MM.1S (cell line): ENCODE results near the gene PPAN.

Experiments
- DNase-seq: peaks from one replicate; pipeline ENCODE4 v3.0.0-alpha.2; 2015
- H2AFZ ChIP-seq: fragments of 300-600 bp; sonication (generic); 2 replicates; pipeline ENCODE4 v1.6.0; 2016; ENCODE audit warnings: antibody characterized with exemption, low read length
- H3F3A ChIP-seq: fragments of 300-600 bp; sonication (generic); 2 replicates; pipeline ENCODE4 v1.6.1; 2016; ENCODE audit warnings: mild to moderate bottlenecking, antibody characterized with exemption, low read length, moderate library complexity, mixed read lengths; ENCODE audit not compliant: insufficient read depth
- H3K27ac ChIP-seq: fragments of 300-600 bp; sonication (generic); 2 replicates; pipeline ENCODE4 v1.5.1; 2016; ENCODE audit warnings: mild to moderate bottlenecking, low read length
- H3K27me3 ChIP-seq: fragments of 300-600 bp; sonication (generic); replicated peaks from 2 replicates; pipeline ENCODE4 v1.6.0; 2016; ENCODE audit warnings: low read length; ENCODE audit not compliant: insufficient read depth
- H3K36me3 ChIP-seq: fragments of 300-600 bp; sonication (generic); replicated peaks from 2 replicates; pipeline ENCODE4 v1.6.1; 2016; ENCODE audit warnings: mild to moderate bottlenecking, low read length, mixed read lengths; ENCODE audit not compliant: insufficient read depth
- H3K4me1 ChIP-seq: fragments of 300-600 bp; sonication (generic); 2 replicates; pipeline ENCODE4 v1.6.1; 2016; ENCODE audit warnings: low read length, mixed read lengths
- H3K4me2 ChIP-seq: fragments of 300-600 bp; sonication (generic); 2 replicates; pipeline ENCODE4 v1.6.0; 2016; ENCODE audit warnings: low read depth, low read length
- H3K4me3 ChIP-seq: fragments of 300-600 bp; sonication (generic); 2 replicates; pipeline ENCODE4 v1.5.1; 2016; ENCODE audit warnings: low read length, mixed read lengths
- H3K79me2 ChIP-seq: fragments of 300-600 bp; sonication (generic); 2 replicates; pipeline ENCODE4 v1.6.1; 2016; ENCODE audit warnings: mixed run types, low read length, mixed read lengths
- H3K9ac ChIP-seq: fragments of 300-600 bp; sonication (generic); 2 replicates; pipeline ENCODE4 v1.6.1; 2016; ENCODE audit warnings: low read length, mixed read lengths
- H3K9me2 ChIP-seq: fragments of 300-600 bp; sonication (generic); replicated peaks from 2 replicates; pipeline ENCODE4 v1.6.1; 2016; ENCODE audit warnings: mild to moderate bottlenecking, low read length, mixed read lengths; ENCODE audit not compliant: insufficient read depth
- H3K9me3 ChIP-seq: fragments of 300-600 bp; sonication (generic); replicated peaks from 2 replicates; pipeline ENCODE4 v1.6.1; 2016; ENCODE audit warnings: mild to moderate bottlenecking, low read length, mixed read lengths; ENCODE audit not compliant: insufficient read depth
- H4K20me1 ChIP-seq: fragments of 300-600 bp; sonication (generic); 2 replicates; pipeline ENCODE4 v1.6.1; 2016; ENCODE audit warnings: mild to moderate bottlenecking, low read length, moderate library complexity, mixed read lengths; ENCODE audit not compliant: insufficient read depth
- EZH2 ChIP-seq: fragments of 300-600 bp; sonication (generic); optimal IDR thresholded peaks from 2 replicates; pipeline ENCODE3; 2017; ENCODE audit warnings: low read depth, mild to moderate bottlenecking, antibody characterized with exemption, low read length, mixed read lengths
- EZH2phosphoT487 ChIP-seq: fragments of 300-600 bp; sonication (generic); IDR thresholded peaks from 2 replicates; pipeline ENCODE4 v1.6.1; 2018; ENCODE audit warnings: antibody characterized with exemption, low read length
- TF ChIP-seq, protein P1 (sequence below): fragments of 300-600 bp; sonication (generic); IDR thresholded peaks from 2 replicates; pipeline ENCODE4 v1.5.1; 2016; ENCODE audit warnings: antibody characterized with exemption, low read length, mixed read lengths

PPAN gene

DNA sequence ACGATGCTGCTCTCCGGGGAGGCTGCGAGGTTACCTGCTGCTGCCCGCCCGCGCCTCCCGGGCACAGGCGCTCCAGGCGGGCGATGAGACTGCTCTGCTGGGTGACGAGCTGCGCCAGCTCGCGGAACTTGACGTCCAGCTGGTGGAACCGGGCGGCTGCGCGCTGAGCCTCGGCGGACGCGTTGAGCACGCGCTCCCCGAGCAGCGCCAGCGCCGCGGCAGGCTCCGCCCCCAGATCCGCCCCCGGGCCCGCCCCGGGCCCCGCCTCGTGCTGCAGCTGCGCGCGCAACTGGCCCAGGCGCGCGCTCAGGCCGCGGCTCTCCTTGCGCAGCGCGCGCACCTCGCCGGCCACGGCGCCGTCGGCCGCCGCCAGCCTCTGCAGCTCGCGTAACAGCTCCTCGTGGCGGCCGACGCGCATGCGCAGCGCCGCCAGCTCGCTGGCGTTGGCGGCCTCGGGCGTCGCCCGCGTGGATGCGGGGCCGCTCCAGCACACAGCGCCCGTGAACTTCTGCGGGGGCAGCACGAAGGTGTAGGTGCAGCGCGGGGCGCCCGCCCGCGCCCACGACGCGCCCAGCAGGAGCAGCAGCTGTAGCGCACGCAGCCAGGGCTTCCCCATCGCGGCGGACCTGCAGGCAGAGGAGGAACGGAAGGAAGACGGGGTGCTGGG lies 10.1 kb upstream of the PPAN start:
- TF ChIP-seq EZH2 (no peak), EZH2phosphoT487 (no peak)
- TF ChIP-seq, protein P1, sequence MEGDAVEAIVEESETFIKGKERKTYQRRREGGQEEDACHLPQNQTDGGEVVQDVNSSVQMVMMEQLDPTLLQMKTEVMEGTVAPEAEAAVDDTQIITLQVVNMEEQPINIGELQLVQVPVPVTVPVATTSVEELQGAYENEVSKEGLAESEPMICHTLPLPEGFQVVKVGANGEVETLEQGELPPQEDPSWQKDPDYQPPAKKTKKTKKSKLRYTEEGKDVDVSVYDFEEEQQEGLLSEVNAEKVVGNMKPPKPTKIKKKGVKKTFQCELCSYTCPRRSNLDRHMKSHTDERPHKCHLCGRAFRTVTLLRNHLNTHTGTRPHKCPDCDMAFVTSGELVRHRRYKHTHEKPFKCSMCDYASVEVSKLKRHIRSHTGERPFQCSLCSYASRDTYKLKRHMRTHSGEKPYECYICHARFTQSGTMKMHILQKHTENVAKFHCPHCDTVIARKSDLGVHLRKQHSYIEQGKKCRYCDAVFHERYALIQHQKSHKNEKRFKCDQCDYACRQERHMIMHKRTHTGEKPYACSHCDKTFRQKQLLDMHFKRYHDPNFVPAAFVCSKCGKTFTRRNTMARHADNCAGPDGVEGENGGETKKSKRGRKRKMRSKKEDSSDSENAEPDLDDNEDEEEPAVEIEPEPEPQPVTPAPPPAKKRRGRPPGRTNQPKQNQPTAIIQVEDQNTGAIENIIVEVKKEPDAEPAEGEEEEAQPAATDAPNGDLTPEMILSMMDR, result no peak
- Histone ChIP-seq H3K4me1 (peaks cover 10% of the 10 kb centered on the region), H4K20me1 (no peaks in the 10 kb centered on the region), H3K9me3 (no peaks in the 10 kb centered on the region), H3K27ac (no peak overlapping the region), H3K79me2 (no peaks in the 10 kb centered on the region), H3K36me3 (no peaks in the 10 kb centered on the region), H3F3A (peaks cover 4% of the 10 kb centered on the region; the same call in 1 of the 2 replicates), H2AFZ (peak overlapping the region; percentile 97), H3K4me2 (peak overlapping the region; percentile 90), H3K9ac (peak overlapping the region; percentile 62), H3K4me3 (peak overlapping the region; percentile 62), H3K27me3 (0 out of 2 replicates have a peak, but pooled peaks cover 3% of the 10 kb centered on the region), H3K9me2 (no peaks in the 10 kb centered on the region)
- peak; percentile 96 for DNase-seq

DNA sequence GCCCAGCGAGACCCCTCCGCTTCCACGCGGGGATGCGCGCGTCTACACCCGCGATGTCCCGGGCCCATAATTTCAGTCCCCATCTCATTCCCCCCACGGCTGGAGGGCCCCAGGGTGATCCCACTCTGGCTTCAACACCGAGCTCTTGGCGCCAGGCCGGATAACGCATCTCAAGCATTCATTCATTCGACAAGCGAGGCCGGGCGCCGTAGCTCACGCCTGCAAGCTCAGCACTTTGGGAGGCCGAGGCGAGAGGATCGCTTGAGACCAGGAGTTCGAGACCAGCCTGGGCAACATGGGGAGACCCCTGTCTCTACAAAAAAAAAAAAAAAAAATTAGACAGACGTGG lies 9.6 kb upstream of the PPAN start:
- Histone ChIP-seq H2AFZ (peak overlapping the region; percentile 97), H3F3A (peaks cover 4% of the 10 kb centered on the region; the same call in 1 of the 2 replicates), H3K4me1 (peaks cover 10% of the 10 kb centered on the region), H3K9me2 (no peaks in the 10 kb centered on the region), H3K4me3 (peak overlapping the region; percentile 62), H3K79me2 (no peaks in the 10 kb centered on the region), H3K9me3 (no peaks in the 10 kb centered on the region), H3K36me3 (no peaks in the 10 kb centered on the region), H3K4me2 (peak overlapping the region; percentile 90), H3K27ac (no peak overlapping the region), H4K20me1 (no peaks in the 10 kb centered on the region), H3K9ac (peak overlapping the region; percentile 62), H3K27me3 (0 out of 2 replicates have a peak, but pooled peaks cover 3% of the 10 kb centered on the region)
- TF ChIP-seq EZH2 (no peak), EZH2phosphoT487 (no peak)
- TF ChIP-seq, protein P1, result no peak
- DNase-seq, result no peak

DNA sequence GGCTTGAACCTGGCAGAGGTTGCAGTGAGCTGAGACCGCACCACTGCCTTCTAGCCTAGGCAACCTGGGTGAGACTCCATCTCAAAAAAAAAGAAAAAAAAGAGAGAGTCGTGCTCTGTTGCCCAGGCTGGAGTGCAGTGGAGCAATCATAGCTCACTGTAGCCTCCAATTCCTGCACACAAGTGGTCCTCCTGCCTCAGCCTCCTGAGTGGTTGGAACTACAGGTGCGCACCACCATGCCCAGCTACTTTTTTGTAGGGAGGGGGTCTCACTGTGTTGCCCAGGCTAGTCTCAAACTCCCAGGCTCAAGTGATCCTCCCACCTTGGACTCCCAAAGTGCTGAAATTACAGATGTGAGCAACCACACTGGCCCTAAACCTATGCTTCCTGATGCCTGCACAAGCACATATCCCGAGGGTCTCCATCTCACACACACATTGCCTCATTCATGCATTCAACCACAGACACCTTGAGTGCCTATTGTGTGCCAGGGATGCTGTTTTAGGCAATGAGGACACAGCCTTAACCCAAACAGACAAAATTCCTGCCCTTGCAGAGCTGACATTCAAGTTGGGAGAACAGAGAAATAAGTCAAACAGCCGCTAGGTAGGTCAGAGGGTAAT lies 5.9 kb upstream of the PPAN start:
- H3K4me2 ChIP-seq, result no peak overlapping the region
- H4K20me1 ChIP-seq, result no peaks in the 10 kb centered on the region
- no peak for DNase-seq
- no peaks in the 10 kb centered on the region for H3K36me3 ChIP-seq
- H3K9me3 ChIP-seq, result no peaks in the 10 kb centered on the region
- H3K27me3 ChIP-seq, result 0 out of 2 replicates have a peak, but pooled peaks cover 3% of the 10 kb centered on the region
- H3F3A ChIP-seq, result peaks cover 4% of the 10 kb centered on the region; the same call in 1 of the 2 replicates
- no peak overlapping the region for H3K4me3 ChIP-seq
- H3K27ac ChIP-seq, result no peak overlapping the region
- H3K4me1 ChIP-seq, result peaks cover 10% of the 10 kb centered on the region
- H3K9ac ChIP-seq, result no peak overlapping the region
- H2AFZ ChIP-seq, result no peak overlapping the region
- H3K9me2 ChIP-seq, result no peaks in the 10 kb centered on the region
- no peaks in the 10 kb centered on the region for H3K79me2 ChIP-seq
- TF ChIP-seq EZH2phosphoT487 (no peak), EZH2 (no peak)
- TF ChIP-seq, protein P1, result no peak
